Measurements from ENCODE around the gene DHX35. TPM values are rescaled to one million over a fixed set of nuclear protein-coding genes. Genes with fewer than 3 reads are reported as not detected.

DHX35 gene
- total and polyA plus RNA-seq, 8 donors: 4.7 to 33.8 (median 8.8) TPM

DNA sequence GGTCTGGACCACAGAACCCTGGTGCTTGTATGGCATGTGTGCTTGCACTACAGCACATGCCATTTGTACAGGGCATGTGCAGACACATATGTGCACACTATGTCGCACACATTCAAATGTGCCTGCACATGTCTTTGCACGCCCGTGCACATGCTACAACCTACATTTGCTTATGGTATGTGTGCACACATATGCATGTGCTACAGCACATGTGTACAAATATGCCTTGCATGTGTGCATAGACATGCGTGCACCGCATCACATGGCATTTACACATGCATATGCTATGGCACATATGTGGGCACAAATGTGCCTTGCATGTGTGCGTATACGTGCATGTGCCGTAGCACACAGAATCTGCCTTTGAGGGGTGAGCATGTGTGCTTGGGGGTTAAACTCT, 90.5 kb downstream of the DHX35 start:
- no peak overlapping the region for H3K27ac ChIP-seq
- H3K36me3 ChIP-seq: no peaks in the 10 kb centered on the region
- no peak overlapping the region for H3K4me3 ChIP-seq
- 90 to 94% (median 92%) methylated on average over 8 of the region's 8 CpGs for WGBS, 5 donors
- peaks cover 0 to 26% (median 14%) of the 10 kb centered on the region in 4 donors for H3K4me1 ChIP-seq
- peaks cover 0 to 46% (median 0%) of the 10 kb centered on the region in 3 donors for H3K27me3 ChIP-seq
- no peak for TF ChIP-seq POLR2AphosphoS5 (IDR thresholded peaks at IDR 0.05)
- TF ChIP-seq, protein P1, sequence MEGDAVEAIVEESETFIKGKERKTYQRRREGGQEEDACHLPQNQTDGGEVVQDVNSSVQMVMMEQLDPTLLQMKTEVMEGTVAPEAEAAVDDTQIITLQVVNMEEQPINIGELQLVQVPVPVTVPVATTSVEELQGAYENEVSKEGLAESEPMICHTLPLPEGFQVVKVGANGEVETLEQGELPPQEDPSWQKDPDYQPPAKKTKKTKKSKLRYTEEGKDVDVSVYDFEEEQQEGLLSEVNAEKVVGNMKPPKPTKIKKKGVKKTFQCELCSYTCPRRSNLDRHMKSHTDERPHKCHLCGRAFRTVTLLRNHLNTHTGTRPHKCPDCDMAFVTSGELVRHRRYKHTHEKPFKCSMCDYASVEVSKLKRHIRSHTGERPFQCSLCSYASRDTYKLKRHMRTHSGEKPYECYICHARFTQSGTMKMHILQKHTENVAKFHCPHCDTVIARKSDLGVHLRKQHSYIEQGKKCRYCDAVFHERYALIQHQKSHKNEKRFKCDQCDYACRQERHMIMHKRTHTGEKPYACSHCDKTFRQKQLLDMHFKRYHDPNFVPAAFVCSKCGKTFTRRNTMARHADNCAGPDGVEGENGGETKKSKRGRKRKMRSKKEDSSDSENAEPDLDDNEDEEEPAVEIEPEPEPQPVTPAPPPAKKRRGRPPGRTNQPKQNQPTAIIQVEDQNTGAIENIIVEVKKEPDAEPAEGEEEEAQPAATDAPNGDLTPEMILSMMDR (IDR thresholded peaks at IDR 0.05): no peak
- no peak for TF ChIP-seq POLR2A (IDR thresholded peaks at IDR 0.05)
- no peak for TF ChIP-seq EP300 (IDR thresholded peaks at IDR 0.05)
- no peaks in the 10 kb centered on the region for H3K9me3 ChIP-seq
- intact Hi-C loops (cut with DNase I; ENCODE audit: low total_unique reads): loop anchor here (10.0 kb wide), 1 partner anchor 128 kb away; the partner anchor contains the start of gene FAM83D
- no peak for DNase-seq

DNA sequence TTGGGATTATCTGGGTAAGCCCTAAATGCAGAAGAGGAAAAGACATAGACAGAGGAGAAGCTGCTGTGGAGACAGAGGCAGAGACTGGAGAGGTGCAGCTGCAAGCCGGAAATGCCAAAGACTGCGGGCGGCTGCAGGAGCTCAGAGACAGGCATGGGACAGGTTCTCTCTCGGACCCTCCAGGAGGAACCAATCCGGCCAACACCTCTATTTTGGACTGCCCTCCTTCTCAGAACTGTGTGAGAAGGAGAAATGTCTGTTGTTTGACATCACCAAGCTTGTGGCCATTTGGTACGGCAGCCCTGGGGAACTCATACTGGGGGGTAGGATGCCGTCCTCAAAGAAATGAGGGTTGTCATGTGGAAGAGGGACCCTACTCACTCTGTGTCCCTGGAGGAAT, 95.0 kb downstream of the DHX35 start:
- intact Hi-C loops (cut with DNase I; ENCODE audit: low total_unique reads): loop anchor here (10.0 kb wide), 1 partner anchor 132 kb away; the partner anchor contains the start of gene FAM83D
- no peak for DNase-seq
- Histone ChIP-seq H3K27me3 (peaks cover 0 to 46% (median 0%) of the 10 kb centered on the region in 3 donors), H3K27ac (no peak overlapping the region), H3K9me3 (no peaks in the 10 kb centered on the region), H3K4me1 (no peaks in the 10 kb centered on the region), H3K36me3 (no peaks in the 10 kb centered on the region), H3K4me3 (no peak overlapping the region)
- TF ChIP-seq POLR2AphosphoS5 (IDR thresholded peaks at IDR 0.05) (no peak), POLR2A (IDR thresholded peaks at IDR 0.05) (no peak), EP300 (IDR thresholded peaks at IDR 0.05) (no peak)
- TF ChIP-seq, protein P1 (IDR thresholded peaks at IDR 0.05): no peak
- 64 to 78% (median 74%) methylated on average over 7 of the region's 7 CpGs for WGBS, 5 donors

DNA sequence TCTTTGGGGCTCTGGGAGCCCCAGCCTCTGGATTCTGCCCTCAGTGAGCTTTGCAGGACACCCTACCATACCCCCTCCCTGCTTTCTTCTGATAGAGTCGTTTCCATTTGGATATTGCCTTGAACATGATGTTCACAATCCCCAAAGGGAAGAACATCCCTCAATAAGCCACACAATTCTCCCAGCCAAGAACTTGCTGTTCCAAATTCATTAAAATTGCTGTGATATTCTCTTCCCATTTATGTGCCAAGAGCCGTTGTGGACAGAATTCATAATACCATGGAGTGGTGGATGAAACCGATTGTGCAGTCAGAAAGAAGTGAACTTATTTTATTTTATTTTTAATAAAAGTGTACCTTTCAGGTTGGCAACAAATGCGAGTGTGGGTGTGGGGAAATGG, 95.8 kb downstream of the DHX35 start:
- Histone ChIP-seq H3K27ac (no peak overlapping the region), H3K4me3 (no peak overlapping the region), H3K27me3 (peaks cover 0 to 38% (median 0%) of the 10 kb centered on the region in 3 donors), H3K9me3 (no peaks in the 10 kb centered on the region), H3K36me3 (no peaks in the 10 kb centered on the region), H3K4me1 (no peaks in the 10 kb centered on the region)
- WGBS, 5 donors: 72 to 85% (median 82%) methylated on average over 4 of the region's 4 CpGs
- no peak for DNase-seq
- intact Hi-C loops (cut with DNase I; ENCODE audit: low total_unique reads): loop anchor here (10.0 kb wide), 1 partner anchor 133 kb away; the partner anchor contains the start of gene FAM83D
- no peak for TF ChIP-seq POLR2A (IDR thresholded peaks at IDR 0.05)
- TF ChIP-seq POLR2AphosphoS5 (IDR thresholded peaks at IDR 0.05): no peak
- TF ChIP-seq, protein P1 (IDR thresholded peaks at IDR 0.05): no peak
- TF ChIP-seq EP300 (IDR thresholded peaks at IDR 0.05): no peak

DNA sequence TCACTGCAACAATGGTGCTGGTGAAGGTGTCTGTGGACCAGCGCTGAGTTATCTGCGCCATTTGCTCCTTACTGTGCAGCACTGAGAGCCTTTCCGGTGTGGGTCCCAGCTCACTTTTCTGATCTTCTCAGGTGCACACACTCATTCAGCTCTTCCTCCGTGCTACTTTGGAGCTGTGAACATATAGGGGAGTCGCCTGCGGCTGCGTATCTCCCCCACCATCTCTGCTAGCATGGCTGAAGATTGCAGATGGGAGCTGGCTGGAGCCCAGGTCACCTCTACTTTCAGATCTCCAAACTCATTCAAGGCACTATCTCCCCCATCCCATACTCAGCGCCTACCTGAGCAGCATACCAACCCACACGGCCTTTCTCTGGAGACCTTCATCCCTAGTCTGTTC, 96.9 kb downstream of the DHX35 start:
- Histone ChIP-seq H3K4me3 (no peak overlapping the region), H3K27ac (no peak overlapping the region), H3K4me1 (no peaks in the 10 kb centered on the region), H3K36me3 (no peaks in the 10 kb centered on the region), H3K9me3 (no peaks in the 10 kb centered on the region), H3K27me3 (peaks cover 0 to 29% (median 0%) of the 10 kb centered on the region in 3 donors)
- intact Hi-C loops (cut with DNase I; ENCODE audit: low total_unique reads): loop anchor here (10.0 kb wide), 1 partner anchor 134 kb away; the partner anchor contains the start of gene FAM83D
- WGBS, 5 donors: 85 to 95% (median 89%) methylated on average over 9 of the region's 9 CpGs
- TF ChIP-seq, protein P1 (IDR thresholded peaks at IDR 0.05): no peak
- TF ChIP-seq POLR2A (IDR thresholded peaks at IDR 0.05) (no peak), EP300 (IDR thresholded peaks at IDR 0.05) (no peak), POLR2AphosphoS5 (IDR thresholded peaks at IDR 0.05) (no peak)
- no peak for DNase-seq

Measured in stomach (tissue), 9 donors.